Natural killer cell (primary cell): Measurements from ENCODE around the gene CAB39. TPM values are rescaled to one million over a fixed set of nuclear protein-coding genes. Genes with fewer than 3 reads are reported as not detected.

ENCODE experiments used
- ATAC-seq, 3 donors: fragments of 150-1000 bp in 2 of 3; fragments of 200-7000 bp in 1 of 3; cut with Tn5 transposase; 1 replicate in 1 of 3; 2 replicates in 2 of 3; pipeline ENCODE4 v1.10.0; 2021; ENCODE audit warnings: mild to moderate bottlenecking in 2 of 3, moderate library complexity in 2 of 3
- DNase-seq, 2 donors: peaks; one replicate each; pipeline versions ENCODE4 v3.0.0 to v3.0.0-alpha.2; 2013 to 2021; ENCODE audit warnings: mixed read lengths in 1 of 2
- H3K27ac ChIP-seq: one replicate; pipeline ENCODE4 v1.5.1; 2013; ENCODE audit warnings: mild to moderate bottlenecking, low read length
- H3K27me3 ChIP-seq: one replicate; pipeline ENCODE4 v1.6.1; 2013; ENCODE audit warnings: low read length; ENCODE audit not compliant: control insufficient read depth, insufficient read depth
- H3K36me3 ChIP-seq: one replicate; pipeline ENCODE4 v1.6.1; 2013; ENCODE audit warnings: low read length; ENCODE audit not compliant: control insufficient read depth, insufficient read depth
- H3K4me1 ChIP-seq: one replicate; pipeline ENCODE4 v1.6.1; 2013; ENCODE audit warnings: low read length; ENCODE audit not compliant: control insufficient read depth, insufficient read depth
- H3K4me3 ChIP-seq: one replicate; pipeline ENCODE4 v1.5.1; 2013; ENCODE audit warnings: low read length
- H3K9me3 ChIP-seq: one replicate; pipeline ENCODE4 v1.6.1; 2013; ENCODE audit warnings: low read length; ENCODE audit not compliant: control insufficient read depth, insufficient read depth
- H3K27ac Mint-ChIP-seq, 2 donors: one replicate each; pipeline ENCODE4 v1.8.0; 2022; ENCODE audit warnings: mild to moderate bottlenecking in 2 of 2, mixed read lengths in 2 of 2, moderate library complexity in 1 of 2
- H3K27me3 Mint-ChIP-seq, 2 donors: one replicate each; pipeline ENCODE4 v1.8.0; 2022; ENCODE audit warnings: low read depth in 2 of 2, mixed read lengths in 2 of 2
- H3K36me3 Mint-ChIP-seq: one replicate; pipeline ENCODE4 v1.8.0; 2022; ENCODE audit warnings: mixed read lengths
- H3K4me1 Mint-ChIP-seq, 2 donors: one replicate each; pipeline ENCODE4 v1.8.0; 2022; ENCODE audit warnings: mixed read lengths in 2 of 2
- H3K4me3 Mint-ChIP-seq: one replicate; pipeline ENCODE4 v1.8.0; 2022; ENCODE audit warnings: mild to moderate bottlenecking, moderate library complexity, mixed read lengths
- H3K9me3 Mint-ChIP-seq, 2 donors: one replicate each; pipeline ENCODE4 v1.8.0; 2022; ENCODE audit warnings: mixed read lengths in 2 of 2
- CTCF ChIP-seq: fragments of 200-600 bp; IDR thresholded peaks from one replicate; pipeline ENCODE4 v1.8.0; 2022; ENCODE audit warnings: antibody characterized with exemption
- WGBS: methylation state at CpG from one replicate; pipeline ENCODE4 v1.1.7; 2013; ENCODE audit warnings: missing lambda C conversion rate; ENCODE audit not compliant: insufficient coverage; 5-methylcytosine and 5-hydroxymethylcytosine counted together
- intact Hi-C: fragments of 100-400 bp; cut with micrococcal nuclease; formaldehyde crosslinking; loops from one replicate; pipeline ENCODE4 v1.14.2; 2022
- total RNA-seq, 4 donors: library from RNA; stranded (reverse); fragments of 120-200 nt in 1 of 4; gene quantifications; one replicate each; pipeline versions ENCODE4 v1.2.3 to v1.2.4, GENCODE V29; 2013 to 2022

The CAB39 gene
- total RNA-seq, 3 donors from 2014 or later (not counting 1 experiment from before 2014, with no cell fraction given), result 75.4 to 96.5 (median 90.5) TPM

- H3K36me3 Mint-ChIP-seq, result peaks cover 6% of the 10 kb centered on the region
- Histone ChIP-seq H3K36me3 (peaks cover 18% of the 10 kb centered on the region), H3K9me3 (no peaks in the 10 kb centered on the region), H3K27me3 (no peaks in the 10 kb centered on the region), H3K27ac (no peak overlapping the region), H3K4me1 (peaks cover 30% of the 10 kb centered on the region), H3K4me3 (no peak overlapping the region)
- WGBS, result 71% methylated on average over 6 of the region's 6 CpGs
- no peaks in the 10 kb centered on the region for H3K27me3 Mint-ChIP-seq
- H3K9me3 Mint-ChIP-seq, result no peaks in the 10 kb centered on the region
- H3K4me3 Mint-ChIP-seq, result peak overlapping the region; percentile 63
- ATAC-seq (no peak), DNase-seq (no peak)
- intact Hi-C loops, result loop anchor here (5.0 kb wide), 1 partner anchor 37 kb away; no protein-coding TSS in a partner anchor
- TF ChIP-seq CTCF, result no peak
- peaks cover 61 to 65% of the 10 kb centered on the region in 2 donors for H3K4me1 Mint-ChIP-seq
- peak overlapping the region; percentile 45 to 84 for H3K27ac Mint-ChIP-seq
These were observed 46.2 kb downstream of the CAB39 start for GRCh38 chr2:230758566-230759480.

GRCh38 chr2:230759481-230760167 is 47.0 kb downstream of the CAB39 start:
- H3K4me3 ChIP-seq, result no peak overlapping the region
- Mint-ChIP-seq H3K36me3 (peaks cover 6% of the 10 kb centered on the region), H3K27me3 (no peaks in the 10 kb centered on the region), H3K4me3 (peak overlapping the region; percentile 37), H3K9me3 (no peaks in the 10 kb centered on the region), H3K27ac (peak overlapping the region; percentile 45 to 84), H3K4me1 (peaks cover 53 to 62% of the 10 kb centered on the region in 2 donors)
- H3K27me3 ChIP-seq, result no peaks in the 10 kb centered on the region
- no peak overlapping the region for H3K27ac ChIP-seq
- H3K36me3 ChIP-seq, result peaks cover 20% of the 10 kb centered on the region
- intact Hi-C loops, result loop anchor here (5.0 kb wide), 1 partner anchor 37 kb away; no protein-coding TSS in a partner anchor
- DNase-seq (no peak), ATAC-seq (no peak)
- WGBS, result 95% methylated on average over 11 of the region's 11 CpGs
- no peak for TF ChIP-seq CTCF
- peaks cover 30% of the 10 kb centered on the region for H3K4me1 ChIP-seq
- H3K9me3 ChIP-seq, result no peaks in the 10 kb centered on the region

- no peaks in the 10 kb centered on the region for H3K27me3 ChIP-seq
- ATAC-seq (no peak), DNase-seq (no peak)
- Mint-ChIP-seq H3K27me3 (no peaks in the 10 kb centered on the region), H3K9me3 (no peaks in the 10 kb centered on the region), H3K36me3 (peaks cover 6% of the 10 kb centered on the region), H3K4me1 (peaks cover 41 to 45% of the 10 kb centered on the region in 2 donors), H3K27ac (no peak overlapping the region), H3K4me3 (no peak overlapping the region)
- peaks cover 32% of the 10 kb centered on the region for H3K36me3 ChIP-seq
- no peak overlapping the region for H3K4me3 ChIP-seq
- H3K9me3 ChIP-seq, result no peaks in the 10 kb centered on the region
- peaks cover 25% of the 10 kb centered on the region for H3K4me1 ChIP-seq
- intact Hi-C loops, result no loop called here
- 99% methylated on average over 8 of the region's 8 CpGs for WGBS
- no peak overlapping the region for H3K27ac ChIP-seq
- TF ChIP-seq CTCF, result no peak
These were observed 49.1 kb downstream of the CAB39 start for GRCh38 chr2:230761704-230762103.
